ENCODE measurements around the gene MDGA2. TPM values are rescaled to one million over a fixed set of nuclear protein-coding genes. Genes with fewer than 3 reads are reported as not detected.

Gene MDGA2
- total RNA-seq, 4 donors from 2014 or later = not detected

GRCh38 chr14:47012533-47013280 lies 662.7 kb downstream of the MDGA2 start:
- no peak overlapping the region for H3K27ac ChIP-seq
- no peaks in the 10 kb centered on the region for H3K4me1 ChIP-seq
- TF ChIP-seq, protein P1, sequence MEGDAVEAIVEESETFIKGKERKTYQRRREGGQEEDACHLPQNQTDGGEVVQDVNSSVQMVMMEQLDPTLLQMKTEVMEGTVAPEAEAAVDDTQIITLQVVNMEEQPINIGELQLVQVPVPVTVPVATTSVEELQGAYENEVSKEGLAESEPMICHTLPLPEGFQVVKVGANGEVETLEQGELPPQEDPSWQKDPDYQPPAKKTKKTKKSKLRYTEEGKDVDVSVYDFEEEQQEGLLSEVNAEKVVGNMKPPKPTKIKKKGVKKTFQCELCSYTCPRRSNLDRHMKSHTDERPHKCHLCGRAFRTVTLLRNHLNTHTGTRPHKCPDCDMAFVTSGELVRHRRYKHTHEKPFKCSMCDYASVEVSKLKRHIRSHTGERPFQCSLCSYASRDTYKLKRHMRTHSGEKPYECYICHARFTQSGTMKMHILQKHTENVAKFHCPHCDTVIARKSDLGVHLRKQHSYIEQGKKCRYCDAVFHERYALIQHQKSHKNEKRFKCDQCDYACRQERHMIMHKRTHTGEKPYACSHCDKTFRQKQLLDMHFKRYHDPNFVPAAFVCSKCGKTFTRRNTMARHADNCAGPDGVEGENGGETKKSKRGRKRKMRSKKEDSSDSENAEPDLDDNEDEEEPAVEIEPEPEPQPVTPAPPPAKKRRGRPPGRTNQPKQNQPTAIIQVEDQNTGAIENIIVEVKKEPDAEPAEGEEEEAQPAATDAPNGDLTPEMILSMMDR (IDR thresholded peaks at IDR 0.05) = no peak
- no peak for TF ChIP-seq POLR2A (IDR thresholded peaks at IDR 0.05)
- no peaks in the 10 kb centered on the region for H3K9me3 ChIP-seq
- DNase-seq = no peak
- H3K27me3 ChIP-seq = no peaks in the 10 kb centered on the region
- no peak overlapping the region for H3K4me3 ChIP-seq
- H3K36me3 ChIP-seq = no peaks in the 10 kb centered on the region

DNA sequence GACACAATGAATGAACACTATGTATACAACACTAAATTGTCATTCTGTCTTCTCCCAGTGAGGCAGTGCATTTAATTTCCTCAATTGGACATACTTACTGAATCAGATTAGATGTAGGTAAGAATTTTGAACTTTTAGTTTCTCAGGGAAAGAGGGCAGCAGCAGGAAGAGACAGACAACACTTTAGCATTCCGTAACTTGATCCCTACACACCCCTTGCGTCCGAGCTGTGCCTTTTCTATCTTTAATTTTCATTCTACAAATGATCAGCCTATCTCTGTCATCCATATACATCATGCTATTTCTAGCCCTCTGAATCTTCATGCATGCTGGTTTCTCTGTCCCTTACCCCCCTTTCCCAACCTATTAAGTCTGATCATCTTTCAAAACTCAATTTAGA lies 665.8 kb downstream of the MDGA2 start:
- Histone ChIP-seq H3K9me3 (no peaks in the 10 kb centered on the region), H3K27me3 (no peaks in the 10 kb centered on the region), H3K36me3 (no peaks in the 10 kb centered on the region), H3K4me1 (no peaks in the 10 kb centered on the region), H3K4me3 (no peak overlapping the region), H3K27ac (no peak overlapping the region)
- no peak for DNase-seq
- TF ChIP-seq, protein P1 (IDR thresholded peaks at IDR 0.05) = no peak
- TF ChIP-seq POLR2A (IDR thresholded peaks at IDR 0.05) = no peak

GRCh38 chr14:47008732-47009131 lies 666.7 kb downstream of the MDGA2 start:
- TF ChIP-seq, protein P1 (IDR thresholded peaks at IDR 0.05) = no peak
- TF ChIP-seq POLR2A (IDR thresholded peaks at IDR 0.05) = no peak
- Histone ChIP-seq H3K27me3 (no peaks in the 10 kb centered on the region), H3K4me1 (no peaks in the 10 kb centered on the region), H3K36me3 (no peaks in the 10 kb centered on the region), H3K4me3 (no peak overlapping the region), H3K9me3 (no peaks in the 10 kb centered on the region), H3K27ac (no peak overlapping the region)
- DNase-seq = no peak

GRCh38 chr14:46999661-47000060 lies 675.7 kb downstream of the MDGA2 start:
- no peaks in the 10 kb centered on the region for H3K9me3 ChIP-seq
- TF ChIP-seq POLR2A (IDR thresholded peaks at IDR 0.05) = no peak
- TF ChIP-seq, protein P1 (IDR thresholded peaks at IDR 0.05) = no peak
- H3K4me1 ChIP-seq = no peaks in the 10 kb centered on the region
- no peaks in the 10 kb centered on the region for H3K36me3 ChIP-seq
- H3K27ac ChIP-seq = no peak overlapping the region
- DNase-seq = no peak
- no peak overlapping the region for H3K4me3 ChIP-seq
- H3K27me3 ChIP-seq = no peaks in the 10 kb centered on the region

DNA sequence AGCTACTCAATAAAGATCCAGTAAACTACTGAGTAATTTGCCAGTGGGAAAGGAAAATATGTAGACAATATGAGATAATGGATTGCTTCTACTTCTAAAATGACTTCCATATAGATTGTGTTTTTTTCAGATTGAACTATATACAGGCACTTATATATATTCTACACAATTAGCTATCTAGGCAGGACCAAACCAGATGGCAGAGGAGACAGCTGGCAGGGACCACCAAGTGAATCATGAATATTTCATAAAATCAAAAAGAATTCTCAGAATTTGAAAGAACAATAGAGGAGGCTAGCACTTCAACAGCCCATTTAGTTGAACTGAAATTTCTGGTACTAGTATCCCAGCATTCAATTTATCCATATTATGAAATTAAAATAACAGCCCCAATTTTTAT lies 685.8 kb downstream of the MDGA2 start:
- DNase-seq = no peak
- no peak overlapping the region for H3K27ac ChIP-seq
- H3K36me3 ChIP-seq = no peaks in the 10 kb centered on the region
- H3K27me3 ChIP-seq = no peaks in the 10 kb centered on the region
- TF ChIP-seq, protein P1 (IDR thresholded peaks at IDR 0.05) = no peak
- no peak for TF ChIP-seq POLR2A (IDR thresholded peaks at IDR 0.05)
- no peaks in the 10 kb centered on the region for H3K4me1 ChIP-seq
- no peaks in the 10 kb centered on the region for H3K9me3 ChIP-seq
- H3K4me3 ChIP-seq = no peak overlapping the region

All from Peyer's patch (tissue), 4 donors.